Subcutaneous adipose tissue (tissue), 4 donors: ENCODE measurements around the gene C2CD4A. TPM values are rescaled to one million over a fixed set of nuclear protein-coding genes. Genes with fewer than 3 reads are reported as not detected.

ENCODE experiments used
- total RNA-seq, 4 donors: library from RNA; depleted of rRNA; stranded (reverse); fragments of >200 nt; gene quantifications; one replicate each; pipeline ENCODE4 v1.1.0, GENCODE V29; 2016
- TF ChIP-seq, protein P1 (sequence below): fragments of 450-650 bp; IDR thresholded peaks from one replicate; pipeline ENCODE4 v1.5.1; 2016; ENCODE audit warnings: low read depth, mild to moderate bottlenecking, control low read depth, antibody characterized with exemption, moderate library complexity

C2CD4A gene
- total RNA-seq, 4 donors from 2014 or later: not detected

DNA sequence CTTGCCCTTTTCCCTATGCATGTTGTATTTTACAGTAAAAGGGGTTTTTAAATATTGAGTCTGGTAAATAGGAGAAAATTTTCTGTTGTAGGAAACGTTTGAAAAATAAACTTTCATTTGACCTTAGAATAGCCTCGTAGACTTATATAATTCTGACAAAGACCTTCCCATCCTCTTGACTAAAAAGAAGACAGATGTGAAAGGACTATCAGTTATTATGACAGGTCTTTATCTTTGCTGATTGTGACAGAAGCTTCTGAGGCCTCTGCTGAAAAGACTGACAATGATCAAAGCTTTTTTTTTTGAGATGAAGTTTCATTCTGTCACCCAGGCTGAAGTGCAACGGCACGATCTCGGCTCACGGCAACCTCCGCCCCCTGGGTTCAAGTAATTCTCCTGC, 24.2 kb downstream of the C2CD4A start:
- TF ChIP-seq, protein P1, sequence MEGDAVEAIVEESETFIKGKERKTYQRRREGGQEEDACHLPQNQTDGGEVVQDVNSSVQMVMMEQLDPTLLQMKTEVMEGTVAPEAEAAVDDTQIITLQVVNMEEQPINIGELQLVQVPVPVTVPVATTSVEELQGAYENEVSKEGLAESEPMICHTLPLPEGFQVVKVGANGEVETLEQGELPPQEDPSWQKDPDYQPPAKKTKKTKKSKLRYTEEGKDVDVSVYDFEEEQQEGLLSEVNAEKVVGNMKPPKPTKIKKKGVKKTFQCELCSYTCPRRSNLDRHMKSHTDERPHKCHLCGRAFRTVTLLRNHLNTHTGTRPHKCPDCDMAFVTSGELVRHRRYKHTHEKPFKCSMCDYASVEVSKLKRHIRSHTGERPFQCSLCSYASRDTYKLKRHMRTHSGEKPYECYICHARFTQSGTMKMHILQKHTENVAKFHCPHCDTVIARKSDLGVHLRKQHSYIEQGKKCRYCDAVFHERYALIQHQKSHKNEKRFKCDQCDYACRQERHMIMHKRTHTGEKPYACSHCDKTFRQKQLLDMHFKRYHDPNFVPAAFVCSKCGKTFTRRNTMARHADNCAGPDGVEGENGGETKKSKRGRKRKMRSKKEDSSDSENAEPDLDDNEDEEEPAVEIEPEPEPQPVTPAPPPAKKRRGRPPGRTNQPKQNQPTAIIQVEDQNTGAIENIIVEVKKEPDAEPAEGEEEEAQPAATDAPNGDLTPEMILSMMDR: no peak

DNA sequence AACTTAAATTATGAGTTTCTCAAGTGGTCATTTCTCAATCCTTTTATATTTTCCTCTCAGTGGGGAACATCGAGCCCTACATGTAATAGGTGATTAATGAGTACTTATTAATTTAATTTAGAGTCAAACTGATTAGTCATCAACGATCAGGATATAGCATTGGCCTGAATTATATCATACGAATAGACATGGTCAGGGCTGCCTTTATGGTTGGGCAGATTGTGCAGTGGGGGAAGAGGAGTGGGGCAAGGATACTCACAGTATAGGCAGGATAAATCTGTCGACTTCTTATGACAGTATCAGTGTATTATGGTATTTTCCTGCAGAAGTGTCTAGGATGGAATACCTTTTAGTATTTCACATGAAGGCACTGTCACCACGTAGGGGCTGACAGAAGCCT, 27.0 kb downstream of the C2CD4A start:
- TF ChIP-seq, protein P1: no peak

DNA sequence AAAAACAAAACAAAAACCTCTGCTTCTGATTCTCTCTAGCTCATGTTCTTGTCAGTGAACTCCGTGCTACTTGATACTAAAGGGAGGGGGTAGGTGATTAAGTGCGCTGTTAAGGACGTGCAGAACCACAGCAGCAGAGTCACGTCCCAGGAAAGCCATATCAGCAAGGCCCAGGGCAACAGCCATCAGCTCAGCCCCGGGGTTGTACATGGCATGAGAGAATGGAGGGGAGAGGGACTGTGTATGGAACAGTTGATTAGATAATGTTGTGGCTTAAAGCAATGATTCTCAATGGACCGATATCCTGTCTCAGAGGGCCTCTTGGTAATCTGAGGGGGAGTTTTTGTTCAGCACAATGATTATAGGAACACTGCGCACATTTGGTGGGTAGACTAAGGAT, 27.6 kb downstream of the C2CD4A start:
- TF ChIP-seq, protein P1: no peak

DNA sequence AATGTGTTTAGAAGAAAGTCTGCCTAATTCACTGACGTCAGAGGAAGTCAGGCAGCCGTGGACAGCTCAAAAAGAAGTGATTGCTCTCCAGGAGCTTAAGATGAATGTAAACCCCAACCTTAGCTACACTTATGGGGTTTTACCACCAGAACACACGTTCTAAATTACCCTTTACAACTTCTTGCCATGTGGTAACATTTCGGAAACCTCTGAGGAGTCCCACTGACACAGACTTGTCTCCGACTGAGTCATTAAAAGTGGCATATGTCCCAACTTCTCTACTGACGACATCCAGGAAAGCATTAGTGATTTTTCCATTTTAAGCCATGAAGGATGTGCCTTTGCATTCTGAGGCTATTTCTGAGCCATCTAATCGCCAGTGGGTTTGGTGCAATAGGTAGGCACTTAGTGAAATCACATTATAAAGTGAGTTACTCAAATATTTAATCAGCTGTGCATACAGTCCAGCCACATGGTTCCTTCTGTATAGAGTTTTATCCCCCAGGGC, 32.4 kb downstream of the C2CD4A start:
- TF ChIP-seq, protein P1: no peak

DNA sequence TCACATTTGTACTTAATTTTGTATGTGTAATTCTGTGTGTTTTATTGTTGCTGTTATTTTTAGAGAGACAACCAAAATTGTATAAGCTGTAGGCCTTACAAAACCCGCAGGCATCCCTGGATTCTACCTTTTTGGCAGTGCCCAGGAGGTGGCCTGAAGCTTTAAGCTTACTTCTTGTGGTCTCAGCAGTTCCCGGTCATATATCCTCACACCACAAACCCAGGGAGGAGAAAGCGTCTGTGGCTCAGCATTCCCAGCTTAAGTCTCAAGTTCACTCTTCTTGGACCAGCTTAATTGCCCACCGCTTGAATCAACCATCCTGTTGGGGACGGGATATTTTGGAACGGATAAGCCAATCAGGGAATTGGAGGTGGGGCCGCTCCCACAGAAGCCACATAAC, 36.7 kb downstream of the C2CD4A start:
- TF ChIP-seq, protein P1: no peak

DNA sequence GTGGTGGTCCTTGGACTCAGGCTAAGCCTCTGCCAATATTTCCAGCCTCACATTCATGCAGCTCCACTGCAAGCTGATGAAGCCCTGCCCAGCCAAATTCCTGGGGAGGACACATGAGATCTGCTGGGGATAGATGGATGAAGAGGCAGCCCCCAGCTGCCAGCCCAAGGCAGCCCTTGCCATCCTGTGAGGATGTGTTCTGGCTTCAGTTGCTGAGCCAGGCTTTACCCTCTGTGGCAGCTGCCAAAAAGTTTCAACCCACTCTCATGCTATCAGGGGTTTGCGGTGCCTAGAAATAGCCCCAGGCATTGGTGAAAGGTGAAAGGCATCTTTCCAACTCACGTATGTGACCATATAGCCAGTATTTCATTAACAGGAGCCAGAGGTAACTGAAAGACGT, 37.6 kb downstream of the C2CD4A start:
- TF ChIP-seq, protein P1: no peak

DNA sequence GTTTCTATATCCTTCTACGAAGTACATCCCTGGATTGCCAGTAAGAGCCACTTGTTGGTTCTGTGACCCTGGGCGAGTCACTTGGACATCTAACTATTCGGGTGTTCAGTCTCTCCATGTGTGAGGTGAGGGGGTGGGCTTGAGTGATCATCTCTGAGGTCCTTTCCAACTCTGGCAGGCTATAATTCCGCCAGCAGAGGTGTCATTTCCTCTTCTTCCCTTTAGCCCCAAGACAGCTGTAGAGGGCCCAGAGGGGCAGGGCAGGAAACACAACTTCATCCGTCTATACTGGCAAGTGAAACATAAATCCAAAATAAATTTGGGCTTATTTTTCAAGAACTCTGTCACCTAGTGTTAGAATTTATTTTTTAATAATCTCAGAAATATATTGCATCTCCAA, 38.1 kb downstream of the C2CD4A start:
- TF ChIP-seq, protein P1: no peak
